Bronchial epithelial cell (primary cell): ENCODE results near the gene MED12L. TPM values are rescaled to one million over a fixed set of nuclear protein-coding genes. Genes with fewer than 3 reads are reported as not detected.
A peak's percentile ranks its signal among the peaks of the same experiment; 100 is the strongest.

Source experiments
- DNase-seq: peaks from one replicate; pipeline ENCODE4 v3.0.0-alpha.2; 2010; ENCODE audit warnings: low read depth
- FAIRE-seq: peaks from 2 replicates; lab custom pipeline; 2011; peaks lifted over from hg19 to GRCh38; lab: Jason Lieb, UNC
- H3K27me3 ChIP-seq: 2 replicates; pipeline ENCODE4 v1.5.1; 2011; ENCODE audit warnings: low read length; ENCODE audit not compliant: control insufficient read depth, insufficient read depth
- H3K36me3 ChIP-seq: 2 replicates; pipeline ENCODE4 v1.5.1; 2011; ENCODE audit warnings: low read length; ENCODE audit not compliant: control insufficient read depth, insufficient read depth
- H3K4me3 ChIP-seq: 2 replicates; pipeline ENCODE4 v1.5.1; 2011; ENCODE audit warnings: mild to moderate bottlenecking, low read depth, low read length, control low read depth
- CTCF ChIP-seq: IDR thresholded peaks from 2 replicates; pipeline ENCODE4 v1.5.1; 2011; ENCODE audit warnings: mild to moderate bottlenecking, moderate library complexity, low read length, control low read depth, inconsistent platforms; ENCODE audit not compliant: insufficient read depth, severe bottlenecking
- total RNA-seq: library from RNA; depleted of rRNA; stranded (reverse); fragments of >200 nt; gene quantifications from 2 replicates; pipeline ENCODE4 v1.2.1, GENCODE V29; 2014

MED12L gene
- total RNA-seq, 1 donor from 2014 or later = 0.26 TPM

GRCh38 chr3:151224268-151224866 is 138.9 kb downstream of the MED12L start:
- Histone ChIP-seq H3K36me3 (no peaks in the 10 kb centered on the region), H3K27me3 (no peaks in the 10 kb centered on the region), H3K4me3 (no peak overlapping the region)
- no peak for FAIRE-seq
- DNase-seq = no peak
- no peak for TF ChIP-seq CTCF

- no peak for DNase-seq
- Histone ChIP-seq H3K36me3 (no peaks in the 10 kb centered on the region), H3K4me3 (no peak overlapping the region), H3K27me3 (no peaks in the 10 kb centered on the region)
- peak; percentile 32 for FAIRE-seq
- no peak for TF ChIP-seq CTCF
Observed at GRCh38 chr3:151225040-151225975, 139.8 kb downstream of the MED12L start.

- DNase-seq (peak; percentile 97), FAIRE-seq (peak; percentile 40)
- TF ChIP-seq CTCF = no peak
- H3K27me3 ChIP-seq = no peaks in the 10 kb centered on the region
- H3K4me3 ChIP-seq = no peak overlapping the region
- no peaks in the 10 kb centered on the region for H3K36me3 ChIP-seq
Observed at GRCh38 chr3:151226088-151226563, 140.7 kb downstream of the MED12L start.

GRCh38 chr3:151226825-151227224 is 141.4 kb downstream of the MED12L start:
- Histone ChIP-seq H3K27me3 (no peaks in the 10 kb centered on the region), H3K4me3 (no peak overlapping the region), H3K36me3 (no peaks in the 10 kb centered on the region)
- no peak for FAIRE-seq
- no peak for DNase-seq
- TF ChIP-seq CTCF = no peak

GRCh38 chr3:151227266-151227806 is 141.9 kb downstream of the MED12L start:
- DNase-seq (peak; percentile 39), FAIRE-seq (no peak)
- no peak for TF ChIP-seq CTCF
- Histone ChIP-seq H3K27me3 (no peaks in the 10 kb centered on the region), H3K4me3 (no peak overlapping the region), H3K36me3 (no peaks in the 10 kb centered on the region)
